Esophagus muscularis mucosa (tissue), 4 donors: Measurements from ENCODE around the gene ORM1. TPM values are rescaled to one million over a fixed set of nuclear protein-coding genes. Genes with fewer than 3 reads are reported as not detected.

Experiments
- DNase-seq: peaks from one replicate; pipeline ENCODE4 v3.0.0-alpha.2; 2017; ENCODE audit errors: extremely low spot score
- H3K27ac ChIP-seq, 4 donors: fragments of 200-600 bp; sonication (generic); replicated peaks in 1 of 4; 1 replicate in 3 of 4; 2 replicates in 1 of 4; pipeline ENCODE4 v1.5.1; 2016 to 2019; ENCODE audit warnings: mild to moderate bottlenecking in 1 of 4
- H3K27me3 ChIP-seq, 4 donors: fragments of 200-600 bp; sonication (generic); one replicate each; pipeline versions ENCODE4 v1.5.1 to v1.6.0; 2016 to 2019
- H3K36me3 ChIP-seq, 4 donors: fragments of 200-600 bp; sonication (generic); one replicate each; pipeline ENCODE4 v1.5.1; 2016 to 2019
- H3K4me1 ChIP-seq, 4 donors: fragments of 200-600 bp; sonication (generic); one replicate each; pipeline ENCODE4 v1.5.1; 2016 to 2019
- H3K4me3 ChIP-seq, 4 donors: fragments of 200-600 bp; sonication (generic); 1 replicate in 2 of 4; 2 replicates in 2 of 4; pipeline ENCODE4 v1.5.1; 2016 to 2019; ENCODE audit warnings: mild to moderate bottlenecking in 4 of 4, moderate library complexity in 1 of 4
- H3K9me3 ChIP-seq, 4 donors: fragments of 200-600 bp; sonication (generic); 1 replicate in 3 of 4; 2 replicates in 1 of 4; pipeline ENCODE4 v1.5.1; 2016 to 2019
- CTCF ChIP-seq, 3 experiments: fragments of 200-600 bp in 2 of 3; fragments of 450-650 bp in 1 of 3; sonication (generic) in 2 of 3; IDR thresholded peaks; one replicate each; pipeline ENCODE4 v1.5.1; 2017 to 2019; ENCODE audit warnings: antibody characterized with exemption in 3 of 3, mild to moderate bottlenecking in 2 of 3, moderate library complexity in 1 of 3
- EP300 ChIP-seq: sonication (generic); formaldehyde crosslinking; IDR thresholded peaks from one replicate; pipeline ENCODE4 v1.6.1; 2017; ENCODE audit warnings: antibody characterized with exemption
- POLR2A ChIP-seq: fragments of 450-650 bp; IDR thresholded peaks from one replicate; pipeline ENCODE4 v1.6.1; 2017; ENCODE audit warnings: antibody characterized with exemption, moderate library complexity, mild to moderate bottlenecking, low read depth
- POLR2AphosphoS5 ChIP-seq, 2 donors: sonication (generic); formaldehyde crosslinking; IDR thresholded peaks; one replicate each; pipeline ENCODE4 v1.6.1; 2017; ENCODE audit warnings: antibody characterized with exemption in 2 of 2
- WGBS: methylation state at CpG from one replicate; pipeline ENCODE4 v1.1.5; 2018; 5-methylcytosine and 5-hydroxymethylcytosine counted together
- intact Hi-C: fragments of 100-400 bp; cut with DNase I; formaldehyde crosslinking; loops from one replicate; pipeline ENCODE4 v1.15.1; 2023
- total RNA-seq, 4 donors: library from RNA; depleted of rRNA; stranded (reverse); fragments of >200 nt; gene quantifications; one replicate each; pipeline versions ENCODE4 v1.1.0 to v1.2.1, GENCODE V29; 2016

ORM1 gene
- total RNA-seq, 4 donors from 2014 or later, result 1.3 TPM; not detected in 3

- no peak overlapping the region for H3K27ac ChIP-seq
- 91% methylated on average over 11 of the region's 13 CpGs for WGBS
- peak; percentile 68 for DNase-seq
- TF ChIP-seq EP300, result no peak
- no peak for TF ChIP-seq POLR2A
- no peak for TF ChIP-seq CTCF (IDR thresholded peaks at IDR 0.05)
- no peak for TF ChIP-seq POLR2AphosphoS5 (IDR thresholded peaks at IDR 0.05)
- no peak overlapping the region for H3K4me3 ChIP-seq
- H3K36me3 ChIP-seq, result peaks cover 0 to 17% (median 3%) of the 10 kb centered on the region in 4 donors
- intact Hi-C loops, result no loop called here
- H3K9me3 ChIP-seq, result no peaks in the 10 kb centered on the region
- H3K4me1 ChIP-seq, result peaks cover 0 to 8% (median 7%) of the 10 kb centered on the region in 4 donors
- H3K27me3 ChIP-seq, result no peaks in the 10 kb centered on the region
These were observed 13.8 kb upstream of the ORM1 start for GRCh38 chr9:114309096-114309495.

- Histone ChIP-seq H3K4me1 (peaks cover 0 to 3% (median 2%) of the 10 kb centered on the region in 4 donors), H3K4me3 (no peak overlapping the region), H3K27ac (no peak overlapping the region), H3K36me3 (peaks cover 0 to 17% (median 3%) of the 10 kb centered on the region in 4 donors), H3K27me3 (no peaks in the 10 kb centered on the region), H3K9me3 (no peaks in the 10 kb centered on the region)
- intact Hi-C loops, result no loop called here
- WGBS, result 86% methylated on average over 22 of the region's 22 CpGs
- DNase-seq, result peak; percentile 78
- TF ChIP-seq CTCF (IDR thresholded peaks at IDR 0.05) (no peak), EP300 (no peak), POLR2A (no peak), POLR2AphosphoS5 (IDR thresholded peaks at IDR 0.05) (no peak)
These were observed 12.1 kb upstream of the ORM1 start for GRCh38 chr9:114310471-114311450.

GRCh38 chr9:114311571-114312512 is 11.1 kb upstream of the ORM1 start:
- Histone ChIP-seq H3K27me3 (no peaks in the 10 kb centered on the region), H3K4me3 (no peak overlapping the region), H3K36me3 (peaks cover 0 to 17% (median 3%) of the 10 kb centered on the region in 4 donors), H3K9me3 (no peaks in the 10 kb centered on the region), H3K27ac (no peak overlapping the region), H3K4me1 (no peaks in the 10 kb centered on the region)
- intact Hi-C loops, result no loop called here
- peak; percentile 77 for DNase-seq
- 88% methylated on average over 28 of the region's 28 CpGs for WGBS
- TF ChIP-seq EP300 (no peak), POLR2A (no peak), POLR2AphosphoS5 (IDR thresholded peaks at IDR 0.05) (no peak), CTCF (IDR thresholded peaks at IDR 0.05) (no peak)

- TF ChIP-seq POLR2AphosphoS5 (IDR thresholded peaks at IDR 0.05) (no peak), POLR2A (no peak), EP300 (no peak), CTCF (IDR thresholded peaks at IDR 0.05) (no peak)
- Histone ChIP-seq H3K4me1 (no peaks in the 10 kb centered on the region), H3K9me3 (no peaks in the 10 kb centered on the region), H3K4me3 (no peak overlapping the region), H3K36me3 (peaks cover 0 to 11% (median 3%) of the 10 kb centered on the region in 4 donors), H3K27me3 (no peaks in the 10 kb centered on the region), H3K27ac (no peak overlapping the region)
- WGBS, result 77% methylated on average over 8 of the region's 8 CpGs
- intact Hi-C loops, result no loop called here
- no peak for DNase-seq
These were observed 10.4 kb upstream of the ORM1 start for GRCh38 chr9:114312513-114312875.
